Thoracic aorta (tissue), 2 donors: ENCODE measurements around the gene ESPN. TPM values are rescaled to one million over a fixed set of nuclear protein-coding genes. Genes with fewer than 3 reads are reported as not detected.
A peak's percentile ranks its signal among the peaks of the same experiment; 100 is the strongest.
"Not testable (repeated sequence)": the region's sequence is repeated elsewhere in the genome, so short reads cannot be mapped to it uniquely, and the experiment has no call there.

Source experiments
- ATAC-seq: fragments of 150-250 bp; one replicate; pipeline ENCODE4 v1.8.0; 2017; ENCODE audit warnings: low read depth; ENCODE audit not compliant: insufficient number of reproducible peaks, low FRiP score
- DNase-seq: peaks from one replicate; pipeline ENCODE4 v3.0.0-alpha.2; 2020; ENCODE audit warnings: low spot score
- H3K27ac ChIP-seq, 2 donors: fragments of 200-600 bp; sonication (generic); 1 replicate in 1 of 2; 2 replicates in 1 of 2; pipeline ENCODE4 v1.5.1; 2016; ENCODE audit warnings: mild to moderate bottlenecking in 2 of 2, moderate library complexity in 2 of 2
- H3K27me3 ChIP-seq: fragments of 200-600 bp; sonication (generic); replicated peaks from 2 replicates; pipeline ENCODE4 v1.6.0; 2016; ENCODE audit warnings: mild to moderate bottlenecking; ENCODE audit not compliant: insufficient read depth
- H3K36me3 ChIP-seq: fragments of 200-600 bp; sonication (generic); one replicate; pipeline ENCODE4 v1.5.1; 2016
- H3K4me1 ChIP-seq, 2 donors: fragments of 200-600 bp; sonication (generic); 1 replicate in 1 of 2; 2 replicates in 1 of 2; pipeline versions ENCODE4 v1.5.1 to v1.6.0; 2016; ENCODE audit warnings: low read depth in 2 of 2, mild to moderate bottlenecking in 1 of 2; ENCODE audit not compliant: control insufficient read depth in 1 of 2
- H3K4me3 ChIP-seq: fragments of 200-600 bp; sonication (generic); 2 replicates; pipeline ENCODE4 v1.5.1; 2016; ENCODE audit warnings: mild to moderate bottlenecking
- H3K9me3 ChIP-seq: fragments of 200-600 bp; sonication (generic); 2 replicates; pipeline ENCODE4 v1.5.1; 2016
- CTCF ChIP-seq: fragments of 200-600 bp; sonication (generic); IDR thresholded peaks from one replicate; pipeline ENCODE4 v1.5.1; 2019; ENCODE audit warnings: antibody characterized with exemption
- total RNA-seq, 2 donors: library from RNA; depleted of rRNA; stranded (reverse); fragments of >200 nt; gene quantifications; one replicate each; pipeline versions ENCODE4 v1.1.0 to v1.2.3, GENCODE V29; 2016

Gene ESPN
- total RNA-seq, 2 donors from 2014 or later: not detected

- Histone ChIP-seq H3K9me3 (no peaks in the 10 kb centered on the region), H3K36me3 (no peaks in the 10 kb centered on the region), H3K4me3 (no peak overlapping the region), H3K27me3 (no peaks in the 10 kb centered on the region), H3K4me1 (no peaks in the 10 kb centered on the region), H3K27ac (no peak overlapping the region)
- no peak for ATAC-seq
- TF ChIP-seq CTCF: no peak
- no peak for DNase-seq
Measured at GRCh38 chr1:6435129-6435528, 10.6 kb downstream of the ESPN start.

GRCh38 chr1:6435547-6435946, 11.0 kb downstream of the ESPN start:
- H3K9me3 ChIP-seq: no peaks in the 10 kb centered on the region
- H3K27ac ChIP-seq: no peak overlapping the region
- ATAC-seq (no peak), DNase-seq (no peak)
- no peaks in the 10 kb centered on the region for H3K36me3 ChIP-seq
- no peak for TF ChIP-seq CTCF
- no peaks in the 10 kb centered on the region for H3K4me1 ChIP-seq
- H3K4me3 ChIP-seq: no peak overlapping the region
- no peaks in the 10 kb centered on the region for H3K27me3 ChIP-seq

GRCh38 chr1:6436277-6436676, 11.7 kb downstream of the ESPN start:
- not testable (repeated sequence) for H3K9me3 ChIP-seq, H3K27me3 ChIP-seq, H3K4me1 ChIP-seq, H3K27ac ChIP-seq, DNase-seq, H3K4me3 ChIP-seq, ATAC-seq, H3K36me3 ChIP-seq

GRCh38 chr1:6437012-6437700, 12.6 kb downstream of the ESPN start:
- H3K27me3 ChIP-seq, H3K27ac ChIP-seq: not testable (repeated sequence)

GRCh38 chr1:6438047-6438525, 13.5 kb downstream of the ESPN start:
- H3K36me3 ChIP-seq: no peaks in the 10 kb centered on the region
- DNase-seq (no peak), ATAC-seq (no peak)
- no peaks in the 10 kb centered on the region for H3K4me1 ChIP-seq
- peak; percentile 95 for TF ChIP-seq CTCF
- no peaks in the 10 kb centered on the region for H3K27me3 ChIP-seq
- H3K4me3 ChIP-seq: no peak overlapping the region
- H3K27ac ChIP-seq: no peak overlapping the region
- H3K9me3 ChIP-seq: no peaks in the 10 kb centered on the region

More at GRCh38 chr1:6437012-6437700, 12.6 kb downstream of the ESPN start:
- H3K4me1 ChIP-seq, H3K9me3 ChIP-seq, DNase-seq, ATAC-seq, H3K4me3 ChIP-seq, H3K36me3 ChIP-seq: not testable (repeated sequence)

- no peak for ATAC-seq
- no peak for TF ChIP-seq CTCF
- H3K4me3 ChIP-seq: peak overlapping the region; percentile 29
- H3K4me1 ChIP-seq: no peaks in the 10 kb centered on the region
- H3K27ac ChIP-seq: no peak overlapping the region
- no peaks in the 10 kb centered on the region for H3K9me3 ChIP-seq
- H3K36me3 ChIP-seq: no peaks in the 10 kb centered on the region
- no peak for DNase-seq
- H3K27me3 ChIP-seq: no peaks in the 10 kb centered on the region
Measured at GRCh38 chr1:6440198-6441126, 15.9 kb downstream of the ESPN start.
